ENCODE results near the gene SS18L1. TPM values are rescaled to one million over a fixed set of nuclear protein-coding genes. Genes with fewer than 3 reads are reported as not detected.

SS18L1 gene
- total and polyA plus RNA-seq, 8 donors: 5.5 to 34.8 (median 9.3) TPM

DNA sequence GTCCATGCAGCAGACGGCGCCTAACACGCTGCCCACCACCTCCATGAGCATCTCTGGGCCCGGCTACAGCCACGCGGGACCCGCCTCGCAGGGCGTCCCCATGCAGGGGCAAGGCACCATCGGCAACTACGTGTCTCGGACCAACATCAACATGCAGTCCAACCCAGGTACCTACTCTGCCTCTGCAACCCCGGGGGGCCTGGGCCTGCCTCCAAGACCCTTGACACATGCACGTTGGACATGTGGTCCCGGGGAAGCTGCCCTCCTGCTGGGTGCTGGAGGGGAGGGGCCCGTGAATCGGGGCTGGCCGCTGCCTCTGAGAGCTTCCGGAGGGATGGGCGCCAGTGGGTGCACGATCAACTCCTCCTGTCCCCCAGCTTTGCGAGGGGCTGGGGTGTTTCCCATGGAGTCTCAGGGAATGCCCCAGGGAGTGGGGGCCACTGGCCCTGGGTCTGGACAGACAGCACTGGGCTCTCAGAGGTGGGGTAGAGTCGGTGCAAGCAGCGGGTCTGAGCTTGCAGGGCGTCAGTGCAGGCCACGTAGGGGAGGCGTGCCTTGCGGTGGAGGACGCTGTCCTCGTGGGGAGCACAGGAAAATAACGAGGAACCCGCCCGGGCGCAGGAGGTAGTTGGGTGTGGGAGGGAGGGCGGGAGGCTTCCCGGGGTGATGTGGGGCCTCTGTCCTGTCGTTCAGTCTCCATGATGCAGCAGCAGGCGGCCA, 19.4 kb downstream of the SS18L1 start:
- H3K9me3 ChIP-seq: no peaks in the 10 kb centered on the region
- H3K27me3 ChIP-seq: no peaks in the 10 kb centered on the region
- no peak for TF ChIP-seq POLR2A (IDR thresholded peaks at IDR 0.05)
- TF ChIP-seq, protein P1, sequence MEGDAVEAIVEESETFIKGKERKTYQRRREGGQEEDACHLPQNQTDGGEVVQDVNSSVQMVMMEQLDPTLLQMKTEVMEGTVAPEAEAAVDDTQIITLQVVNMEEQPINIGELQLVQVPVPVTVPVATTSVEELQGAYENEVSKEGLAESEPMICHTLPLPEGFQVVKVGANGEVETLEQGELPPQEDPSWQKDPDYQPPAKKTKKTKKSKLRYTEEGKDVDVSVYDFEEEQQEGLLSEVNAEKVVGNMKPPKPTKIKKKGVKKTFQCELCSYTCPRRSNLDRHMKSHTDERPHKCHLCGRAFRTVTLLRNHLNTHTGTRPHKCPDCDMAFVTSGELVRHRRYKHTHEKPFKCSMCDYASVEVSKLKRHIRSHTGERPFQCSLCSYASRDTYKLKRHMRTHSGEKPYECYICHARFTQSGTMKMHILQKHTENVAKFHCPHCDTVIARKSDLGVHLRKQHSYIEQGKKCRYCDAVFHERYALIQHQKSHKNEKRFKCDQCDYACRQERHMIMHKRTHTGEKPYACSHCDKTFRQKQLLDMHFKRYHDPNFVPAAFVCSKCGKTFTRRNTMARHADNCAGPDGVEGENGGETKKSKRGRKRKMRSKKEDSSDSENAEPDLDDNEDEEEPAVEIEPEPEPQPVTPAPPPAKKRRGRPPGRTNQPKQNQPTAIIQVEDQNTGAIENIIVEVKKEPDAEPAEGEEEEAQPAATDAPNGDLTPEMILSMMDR (IDR thresholded peaks at IDR 0.05): no peak
- TF ChIP-seq EP300 (IDR thresholded peaks at IDR 0.05): no peak
- no peak for TF ChIP-seq POLR2AphosphoS5 (IDR thresholded peaks at IDR 0.05)
- 93 to 98% (median 96%) methylated on average over 29 to 38 of the region's 38 CpGs for WGBS, 5 donors
- no peak for DNase-seq
- H3K4me3 ChIP-seq: no peak overlapping the region
- H3K36me3 ChIP-seq: peaks cover 59 to 97% (median 93%) of the 10 kb centered on the region in 4 donors
- intact Hi-C loops (cut with DNase I; ENCODE audit: low total_unique reads): no loop called here
- no peak overlapping the region for H3K27ac ChIP-seq
- no peaks in the 10 kb centered on the region for H3K4me1 ChIP-seq

DNA sequence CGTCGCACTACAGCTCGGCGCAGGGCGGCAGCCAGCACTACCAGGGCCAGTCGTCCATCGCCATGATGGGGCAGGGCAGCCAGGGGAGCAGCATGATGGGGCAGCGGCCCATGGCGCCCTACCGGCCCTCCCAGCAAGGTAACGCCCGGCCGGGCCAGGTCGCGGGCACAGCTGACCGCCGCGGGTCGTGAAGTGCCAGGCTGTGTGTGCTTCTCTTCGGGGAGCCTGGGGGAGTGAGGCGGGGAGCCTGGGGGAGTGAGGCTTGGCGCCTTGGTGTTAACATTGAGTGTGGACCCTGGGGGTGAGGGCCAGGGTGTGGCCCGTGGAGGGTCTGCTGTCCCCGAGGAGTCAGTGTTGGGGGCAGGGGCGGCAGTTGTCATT, 19.9 kb downstream of the SS18L1 start:
- Histone ChIP-seq H3K4me1 (no peaks in the 10 kb centered on the region), H3K36me3 (peaks cover 59 to 99% (median 97%) of the 10 kb centered on the region in 4 donors), H3K27me3 (no peaks in the 10 kb centered on the region), H3K9me3 (no peaks in the 10 kb centered on the region), H3K27ac (no peak overlapping the region), H3K4me3 (no peak overlapping the region)
- TF ChIP-seq EP300 (IDR thresholded peaks at IDR 0.05): no peak
- TF ChIP-seq, protein P1 (IDR thresholded peaks at IDR 0.05): no peak
- TF ChIP-seq POLR2A (IDR thresholded peaks at IDR 0.05): no peak
- no peak for TF ChIP-seq POLR2AphosphoS5 (IDR thresholded peaks at IDR 0.05)
- WGBS, 5 donors: 93 to 97% (median 94%) methylated on average over 20 to 25 of the region's 25 CpGs
- no peak for DNase-seq
- intact Hi-C loops (cut with DNase I; ENCODE audit: low total_unique reads): no loop called here

DNA sequence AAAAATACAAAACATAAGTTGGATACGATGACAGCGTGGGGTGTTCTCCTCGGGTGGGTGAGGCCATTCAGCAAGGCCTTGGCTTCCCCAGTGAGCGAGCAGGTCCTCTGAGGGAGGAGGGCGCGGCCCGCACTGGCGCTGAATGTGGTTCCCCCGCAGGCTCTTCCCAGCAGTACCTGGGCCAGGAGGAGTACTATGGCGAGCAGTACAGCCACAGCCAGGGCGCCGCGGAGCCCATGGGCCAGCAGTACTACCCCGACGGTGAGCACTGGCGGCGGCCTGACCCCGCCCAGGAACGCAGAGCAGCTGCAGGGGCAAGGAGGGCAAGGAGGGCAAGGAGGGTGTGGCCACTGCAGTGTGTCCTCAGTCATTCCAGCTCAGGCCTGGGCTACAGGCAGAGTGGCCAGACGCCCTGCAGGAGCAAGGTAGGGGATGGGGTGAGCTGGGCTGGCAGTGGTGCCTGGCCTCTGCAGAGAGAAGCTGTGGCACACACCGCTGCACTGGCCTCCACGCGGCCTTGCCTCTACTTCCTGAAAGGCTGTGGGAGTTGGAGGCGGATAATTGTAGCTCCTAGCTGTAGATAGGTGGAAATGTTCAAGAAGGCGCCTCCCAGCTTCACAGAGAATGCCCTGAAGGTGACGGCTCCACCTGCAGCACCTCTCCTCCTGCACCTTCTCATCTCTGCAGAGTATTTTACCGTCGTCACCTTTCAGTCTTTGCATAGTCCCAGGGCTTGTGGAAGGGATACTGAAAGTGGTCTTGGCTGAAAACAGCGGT, 20.6 kb downstream of the SS18L1 start:
- Histone ChIP-seq H3K4me3 (no peak overlapping the region), H3K36me3 (peaks cover 59 to 99% (median 97%) of the 10 kb centered on the region in 4 donors), H3K27me3 (no peaks in the 10 kb centered on the region), H3K9me3 (no peaks in the 10 kb centered on the region), H3K4me1 (no peaks in the 10 kb centered on the region), H3K27ac (no peak overlapping the region)
- intact Hi-C loops (cut with DNase I; ENCODE audit: low total_unique reads): no loop called here
- 90 to 94% (median 91%) methylated on average over 29 of the region's 29 CpGs for WGBS, 5 donors
- no peak for DNase-seq
- TF ChIP-seq POLR2AphosphoS5 (IDR thresholded peaks at IDR 0.05): no peak
- TF ChIP-seq POLR2A (IDR thresholded peaks at IDR 0.05): no peak
- no peak for TF ChIP-seq EP300 (IDR thresholded peaks at IDR 0.05)
- TF ChIP-seq, protein P1 (IDR thresholded peaks at IDR 0.05): no peak

DNA sequence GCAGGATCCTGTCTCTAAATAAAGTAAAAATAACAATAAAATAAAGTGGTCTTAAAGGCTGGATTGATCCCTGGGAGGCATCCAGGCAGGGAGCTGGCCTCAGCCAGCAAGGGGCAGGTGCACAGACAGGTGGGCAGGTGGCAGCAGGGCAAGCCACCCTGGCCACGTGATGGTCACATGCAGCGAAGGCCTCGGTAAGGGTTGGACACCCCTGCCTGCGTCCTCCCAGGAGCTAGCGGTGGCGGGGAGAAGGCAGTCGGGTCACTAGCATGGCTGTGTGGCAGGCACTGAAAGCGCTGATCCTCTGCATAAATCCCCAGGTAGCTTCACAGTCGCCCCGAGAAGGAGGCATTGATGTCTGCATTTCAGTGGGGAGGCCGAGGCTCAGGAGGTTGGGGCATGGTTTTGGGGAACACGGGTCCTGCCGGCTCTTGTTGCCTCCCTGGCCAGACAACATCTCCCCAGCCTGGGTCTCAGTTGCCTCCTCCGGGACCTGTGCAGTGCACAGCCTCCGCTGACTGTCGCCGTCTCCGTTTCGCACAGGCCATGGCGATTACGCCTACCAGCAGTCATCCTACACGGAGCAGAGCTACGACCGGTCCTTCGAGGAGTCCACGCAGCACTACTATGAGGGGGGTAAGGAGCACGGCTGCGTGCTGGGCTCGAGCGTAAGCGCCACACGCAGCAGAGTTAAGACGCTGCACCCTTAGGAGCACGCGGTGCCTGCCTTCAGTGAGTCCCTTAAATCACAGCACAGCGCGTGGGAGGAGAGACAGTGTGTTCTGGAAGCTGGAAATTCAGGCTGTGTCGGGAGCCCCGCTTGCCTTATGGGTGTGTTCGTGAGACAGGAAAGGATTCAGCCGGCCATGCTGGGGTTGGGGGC, 21.6 kb downstream of the SS18L1 start:
- H3K27ac ChIP-seq: no peak overlapping the region
- TF ChIP-seq EP300 (IDR thresholded peaks at IDR 0.05) (no peak), POLR2A (IDR thresholded peaks at IDR 0.05) (no peak), POLR2AphosphoS5 (IDR thresholded peaks at IDR 0.05) (no peak)
- TF ChIP-seq, protein P1 (IDR thresholded peaks at IDR 0.05): no peak

More for the DNA sequence above, 21.6 kb downstream of the SS18L1 start:
- no peaks in the 10 kb centered on the region for H3K27me3 ChIP-seq
- no peaks in the 10 kb centered on the region for H3K9me3 ChIP-seq
- peaks cover 59 to 100% (median 98%) of the 10 kb centered on the region in 4 donors for H3K36me3 ChIP-seq
- intact Hi-C loops (cut with DNase I; ENCODE audit: low total_unique reads): no loop called here
- no peak overlapping the region for H3K4me3 ChIP-seq
- H3K4me1 ChIP-seq: no peaks in the 10 kb centered on the region
- DNase-seq: no peak
- WGBS, 5 donors: 93 to 98% (median 97%) methylated on average over 41 of the region's 41 CpGs
